ENCODE data around the gene TRIM74. TPM values are rescaled to one million over a fixed set of nuclear protein-coding genes. Genes with fewer than 3 reads are reported as not detected.
A peak's percentile ranks its signal among the peaks of the same experiment; 100 is the strongest.

The TRIM74 gene
- total RNA-seq, 4 donors from 2014 or later = 0.38 TPM; not detected in 3

DNA sequence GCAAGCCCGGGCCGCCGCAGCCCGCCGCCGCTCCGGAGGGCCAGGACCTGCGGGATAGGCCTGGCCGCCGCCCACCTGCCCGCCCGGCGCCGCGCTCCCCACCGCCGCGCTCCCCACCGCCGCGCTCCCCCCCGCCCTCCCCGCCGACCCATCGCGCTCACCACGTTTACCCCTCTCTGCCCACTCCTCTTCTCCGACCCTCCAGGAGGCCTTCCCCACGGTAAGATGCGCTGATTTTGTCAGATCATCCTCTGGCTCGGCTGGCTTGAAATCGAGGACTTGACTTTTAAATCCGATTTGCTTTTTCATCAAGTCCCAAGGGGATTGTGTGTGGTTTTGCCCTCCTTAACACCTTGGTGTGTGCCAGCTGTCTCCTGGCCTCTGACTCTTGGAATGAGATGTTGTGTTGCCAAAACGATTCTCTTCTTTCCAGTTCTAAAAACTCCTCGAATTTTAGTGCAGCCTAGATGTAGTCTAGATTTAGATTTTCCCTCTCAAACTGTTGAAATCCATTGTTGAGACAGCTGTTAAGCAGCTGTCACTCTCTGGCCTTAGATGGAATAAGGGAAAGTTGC is 43.6 kb downstream of the TRIM74 start:
- DNase-seq = no peak
- H3K27ac ChIP-seq = peak overlapping the region; percentile 82 to 96 (median 90)
- peaks cover 0 to 29% (median 18%) of the 10 kb centered on the region in 3 donors for H3K4me1 ChIP-seq
- H3K27me3 ChIP-seq = no peaks in the 10 kb centered on the region
- WGBS, 2 donors = 1 to 4% methylated on average over 7 to 9 of the region's 35 CpGs
- peaks cover 0 to 55% (median 21%) of the 10 kb centered on the region in 3 donors for H3K36me3 ChIP-seq
- TF ChIP-seq POLR2A (IDR thresholded peaks at IDR 0.05) = no peak
- TF ChIP-seq, protein P1, sequence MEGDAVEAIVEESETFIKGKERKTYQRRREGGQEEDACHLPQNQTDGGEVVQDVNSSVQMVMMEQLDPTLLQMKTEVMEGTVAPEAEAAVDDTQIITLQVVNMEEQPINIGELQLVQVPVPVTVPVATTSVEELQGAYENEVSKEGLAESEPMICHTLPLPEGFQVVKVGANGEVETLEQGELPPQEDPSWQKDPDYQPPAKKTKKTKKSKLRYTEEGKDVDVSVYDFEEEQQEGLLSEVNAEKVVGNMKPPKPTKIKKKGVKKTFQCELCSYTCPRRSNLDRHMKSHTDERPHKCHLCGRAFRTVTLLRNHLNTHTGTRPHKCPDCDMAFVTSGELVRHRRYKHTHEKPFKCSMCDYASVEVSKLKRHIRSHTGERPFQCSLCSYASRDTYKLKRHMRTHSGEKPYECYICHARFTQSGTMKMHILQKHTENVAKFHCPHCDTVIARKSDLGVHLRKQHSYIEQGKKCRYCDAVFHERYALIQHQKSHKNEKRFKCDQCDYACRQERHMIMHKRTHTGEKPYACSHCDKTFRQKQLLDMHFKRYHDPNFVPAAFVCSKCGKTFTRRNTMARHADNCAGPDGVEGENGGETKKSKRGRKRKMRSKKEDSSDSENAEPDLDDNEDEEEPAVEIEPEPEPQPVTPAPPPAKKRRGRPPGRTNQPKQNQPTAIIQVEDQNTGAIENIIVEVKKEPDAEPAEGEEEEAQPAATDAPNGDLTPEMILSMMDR (IDR thresholded peaks at IDR 0.05) = no peak
- intact Hi-C loops (cut with DNase I) = no loop called here
- H3K9me3 ChIP-seq = no peaks in the 10 kb centered on the region
- peak overlapping the region; percentile 55 to 92 (median 69) for H3K4me3 ChIP-seq

DNA sequence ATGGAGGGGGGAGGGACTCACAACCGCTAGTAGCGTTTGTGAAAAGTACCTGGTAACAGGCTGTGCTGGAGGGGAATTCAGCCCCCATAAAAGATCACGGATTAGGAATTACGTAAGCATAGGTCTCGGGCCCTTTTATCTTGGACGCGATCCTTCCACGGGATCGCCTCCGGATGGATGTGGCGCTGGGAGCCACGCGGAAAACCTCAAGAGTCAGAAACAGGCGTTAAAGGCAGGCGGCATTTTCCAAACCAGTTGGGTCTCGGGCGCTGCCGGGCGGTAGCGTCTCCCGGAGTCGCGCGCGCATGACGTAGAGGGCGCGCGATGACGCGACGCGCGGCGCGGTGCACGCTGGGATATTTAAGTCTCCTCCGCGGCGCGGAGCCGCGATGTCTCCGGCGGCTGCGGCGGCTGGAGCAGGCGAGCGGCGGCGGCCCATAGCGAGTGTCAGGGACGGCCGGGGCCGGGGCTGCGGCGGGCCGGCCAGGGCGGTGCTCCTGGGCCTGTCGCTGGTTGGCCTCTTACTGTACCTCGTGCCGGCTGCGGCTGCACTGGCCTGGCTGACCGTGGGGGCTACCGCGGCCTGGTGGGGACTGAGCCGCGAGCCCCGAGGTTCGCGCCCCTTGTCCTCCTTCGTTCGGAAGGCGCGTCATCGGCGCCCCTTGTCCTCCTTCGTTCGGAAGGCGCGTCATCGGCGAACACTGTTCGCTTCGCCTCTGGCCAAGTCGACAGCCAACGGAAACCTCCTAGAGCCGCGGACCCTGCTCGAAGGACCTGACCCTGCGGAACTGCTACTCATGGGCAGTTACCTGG is 44.3 kb downstream of the TRIM74 start, which contains the start of gene POM121:
TSS of gene POM121 (plus strand) at position 363 of the 813 bp plus-strand sequence. CDS start at position 390, 27 bp downstream.
- TF ChIP-seq, protein P1 (IDR thresholded peaks at IDR 0.05) = peak in 1 of 6 experiments; percentile 28
- peak in 2 of 4 donors; percentile 64 to 77 for TF ChIP-seq POLR2A (IDR thresholded peaks at IDR 0.05)
- 0% methylated on average over 14 to 25 of the region's 91 CpGs for WGBS, 2 donors
- Histone ChIP-seq H3K27me3 (no peaks in the 10 kb centered on the region), H3K4me3 (peak within 1 kb of the TSS; percentile 55 to 92 (median 69)), H3K9me3 (no peaks in the 10 kb centered on the region), H3K4me1 (peaks cover 0 to 29% (median 18%) of the 10 kb centered on the region in 3 donors), H3K36me3 (peaks cover 0 to 51% (median 14%) of the 10 kb centered on the region in 3 donors), H3K27ac (peak within 1 kb of the TSS; percentile 82 to 96 (median 90))
- no peak for DNase-seq
- intact Hi-C loops (cut with DNase I) = no loop called here

DNA sequence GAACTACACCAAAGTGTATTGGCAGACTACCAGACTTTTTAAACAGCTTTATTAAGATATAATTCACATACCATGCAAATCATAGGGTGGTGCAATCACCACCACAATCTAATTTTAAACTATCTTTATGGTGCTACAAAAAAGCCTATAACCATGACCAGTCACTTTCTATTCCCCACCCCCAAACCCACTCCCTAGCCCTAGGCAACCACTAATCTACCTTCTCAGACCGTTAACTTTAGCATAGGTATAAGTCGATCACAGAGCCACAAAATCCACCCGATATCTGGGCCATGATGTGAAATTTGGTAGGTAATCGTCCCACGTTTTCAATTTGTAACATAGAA is 44.9 kb downstream of the TRIM74 start:
- H3K9me3 ChIP-seq = no peaks in the 10 kb centered on the region
- no peak for TF ChIP-seq POLR2A (IDR thresholded peaks at IDR 0.05)
- TF ChIP-seq, protein P1 (IDR thresholded peaks at IDR 0.05) = no peak
- 0% methylated on average over 5 of the region's 5 CpGs for WGBS, 2 donors
- peak overlapping the region; percentile 55 to 92 (median 69) for H3K4me3 ChIP-seq
- H3K4me1 ChIP-seq = peaks cover 0 to 29% (median 18%) of the 10 kb centered on the region in 3 donors
- H3K27me3 ChIP-seq = no peaks in the 10 kb centered on the region
- no peak for DNase-seq
- peak overlapping the region; percentile 82 to 96 (median 90) for H3K27ac ChIP-seq
- H3K36me3 ChIP-seq = peaks cover 0 to 48% (median 13%) of the 10 kb centered on the region in 3 donors
- intact Hi-C loops (cut with DNase I) = no loop called here

DNA sequence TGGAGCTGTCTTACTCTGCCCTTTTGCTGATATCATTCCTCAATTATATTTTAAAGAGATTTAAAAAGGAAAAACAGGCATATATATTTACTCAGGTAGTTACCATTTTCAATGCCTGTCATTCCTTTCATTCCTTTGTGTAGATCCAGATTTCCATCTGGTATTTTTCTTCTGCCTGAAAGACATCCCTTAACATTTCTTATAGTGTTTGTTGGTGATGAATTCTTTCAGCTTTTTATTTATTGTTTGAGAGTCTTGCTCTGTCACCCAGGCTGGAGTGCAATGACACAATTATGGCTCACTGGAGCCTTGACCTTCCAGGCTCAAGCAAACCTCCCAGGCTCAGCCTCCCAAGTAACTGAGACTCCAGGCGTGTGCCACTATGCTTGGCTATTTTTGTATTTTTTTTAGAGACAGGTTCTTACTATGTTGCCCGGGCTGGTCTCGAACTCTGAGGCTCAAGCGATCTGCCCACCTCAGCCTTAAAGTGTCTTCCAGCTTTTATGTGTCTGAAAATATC is 50.0 kb downstream of the TRIM74 start:
- H3K27ac ChIP-seq = no peak overlapping the region
- peaks cover 0 to 55% (median 0%) of the 10 kb centered on the region in 3 donors for H3K36me3 ChIP-seq
- peaks cover 0 to 16% (median 6%) of the 10 kb centered on the region in 3 donors for H3K4me1 ChIP-seq
- 93 to 97% methylated on average over 4 of the region's 4 CpGs for WGBS, 2 donors
- TF ChIP-seq, protein P1 (IDR thresholded peaks at IDR 0.05) = no peak
- no peak for TF ChIP-seq POLR2A (IDR thresholded peaks at IDR 0.05)
- intact Hi-C loops (cut with DNase I) = no loop called here
- no peaks in the 10 kb centered on the region for H3K27me3 ChIP-seq
- H3K4me3 ChIP-seq = no peak overlapping the region
- no peak for DNase-seq
- no peaks in the 10 kb centered on the region for H3K9me3 ChIP-seq
